HepG2 (cell line): ENCODE results near the gene MAPK14. TPM values are rescaled to one million over a fixed set of nuclear protein-coding genes. Genes with fewer than 3 reads are reported as not detected.
A peak's percentile ranks its signal among the peaks of the same experiment; 100 is the strongest.

Experiments used
- AGO2 ChIP-seq: fragments of 200-400 bp; formaldehyde crosslinking; optimal IDR thresholded peaks from 2 replicates; pipeline ENCODE3; 2017; ENCODE audit warnings: mild to moderate bottlenecking, low read depth, low read length, moderate library complexity
- AKAP8 ChIP-seq: sonication (generic); formaldehyde crosslinking; IDR thresholded peaks from 2 replicates; pipeline ENCODE4 v1.5.1; 2020; ENCODE audit warnings: mild to moderate bottlenecking, missing genetic modification reagents
- CCDC6 ChIP-seq: sonication (generic); formaldehyde crosslinking; IDR thresholded peaks from 2 replicates; pipeline ENCODE4 v1.8.1; 2022; ENCODE audit warnings: mild to moderate bottlenecking, missing genetic modification reagents, moderate library complexity
- CEBPZ ChIP-seq: IDR thresholded peaks from 2 replicates; pipeline ENCODE4 v1.6.1; 2012; ENCODE audit warnings: low read length, improper control_type of control experiment
- DMTF1 ChIP-seq: sonication (generic); formaldehyde crosslinking; IDR thresholded peaks from 2 replicates; pipeline ENCODE4 v1.4.0; 2020; ENCODE audit warnings: mild to moderate bottlenecking, missing genetic modification reagents
- ELF4 ChIP-seq: sonication (generic); formaldehyde crosslinking; IDR thresholded peaks from 2 replicates; pipeline ENCODE4 v1.5.0; 2020; ENCODE audit warnings: missing genetic modification reagents, mild to moderate bottlenecking, moderate library complexity, borderline replicate concordance
- HMGA1 ChIP-seq: sonication (generic); formaldehyde crosslinking; conservative IDR thresholded peaks from 2 replicates; pipeline ENCODE4 v1.4.0; 2020; ENCODE audit warnings: missing genetic modification reagents
- HOXA3 ChIP-seq: sonication (generic); formaldehyde crosslinking; IDR thresholded peaks from 2 replicates; pipeline ENCODE4 v1.5.0; 2020; ENCODE audit warnings: missing genetic modification reagents
- IKZF1 ChIP-seq: fragments of 450-650 bp; IDR thresholded peaks from 2 replicates; pipeline ENCODE4 v1.7.1; 2016
- KAT2B ChIP-seq: fragments of 150-350 bp; IDR thresholded peaks from 2 replicates; pipeline ENCODE4 v1.6.1; 2014; ENCODE audit warnings: low read depth, low read length, borderline replicate concordance
- MXD3 ChIP-seq: IDR thresholded peaks from 2 replicates; pipeline ENCODE4 v1.6.1; 2016; ENCODE audit warnings: mild to moderate bottlenecking, missing biosample characterization, missing genetic modification reagents
- PCBP2 ChIP-seq: fragments of 200-400 bp; formaldehyde crosslinking; optimal IDR thresholded peaks from 2 replicates; pipeline ENCODE3; 2018; ENCODE audit warnings: low read length, low read depth; ENCODE audit not compliant: poor library complexity, severe bottlenecking
- PLRG1 ChIP-seq: fragments of 450-650 bp; conservative IDR thresholded peaks from 2 replicates; pipeline ENCODE4 v1.6.1; 2016
- PTBP1 ChIP-seq: fragments of 200-400 bp; formaldehyde crosslinking; IDR thresholded peaks from 2 replicates; pipeline ENCODE4 v1.6.1; 2018; ENCODE audit warnings: low read length, low read depth; ENCODE audit not compliant: poor library complexity, severe bottlenecking
- RFX1 ChIP-seq: fragments of 450-650 bp; IDR thresholded peaks from 2 replicates; pipeline ENCODE4 v1.6.1; 2017
- SNAPC5 ChIP-seq: sonication (generic); formaldehyde crosslinking; IDR thresholded peaks from 2 replicates; pipeline ENCODE4 v1.8.1; 2023; ENCODE audit warnings: mild to moderate bottlenecking, missing genetic modification reagents, borderline replicate concordance
- TRIM24 ChIP-seq: sonication (generic); formaldehyde crosslinking; IDR thresholded peaks from 2 replicates; pipeline ENCODE4 v1.8.0; 2022; ENCODE audit warnings: mild to moderate bottlenecking, missing genetic modification reagents
- ZFP36L1 ChIP-seq: sonication (generic); formaldehyde crosslinking; IDR thresholded peaks from 2 replicates; pipeline ENCODE4 v1.8.0; 2022; ENCODE audit warnings: mild to moderate bottlenecking, missing genetic modification reagents, moderate library complexity
- ZNF367 ChIP-seq: sonication (generic); formaldehyde crosslinking; IDR thresholded peaks from 2 replicates; pipeline ENCODE4 v1.4.0; 2020; ENCODE audit warnings: missing genetic modification reagents, borderline replicate concordance
- ZNF468 ChIP-seq: sonication (generic); formaldehyde crosslinking; IDR thresholded peaks from 2 replicates; pipeline ENCODE4 v1.8.0; 2022; ENCODE audit warnings: mild to moderate bottlenecking, moderate library complexity, missing genetic modification reagents
- ZNF674 ChIP-seq: sonication (generic); formaldehyde crosslinking; IDR thresholded peaks from 2 replicates; pipeline ENCODE4 v1.5.0; 2020; ENCODE audit warnings: low read depth, mild to moderate bottlenecking, missing genetic modification reagents
- ZNF839 ChIP-seq: sonication (generic); formaldehyde crosslinking; IDR thresholded peaks from 2 replicates; pipeline ENCODE4 v1.4.0; 2020; ENCODE audit warnings: missing genetic modification reagents, mild to moderate bottlenecking, borderline replicate concordance
- ZNF891 ChIP-seq: sonication (generic); formaldehyde crosslinking; IDR thresholded peaks from 2 replicates; pipeline ENCODE4 v1.5.0; 2020; ENCODE audit warnings: mild to moderate bottlenecking, missing genetic modification reagents
- ZXDC ChIP-seq: sonication (generic); formaldehyde crosslinking; IDR thresholded peaks from 2 replicates; pipeline ENCODE4 v1.5.0; 2020; ENCODE audit warnings: mild to moderate bottlenecking, missing genetic modification reagents
- polyA plus RNA-seq, 8 experiments: library from polyadenylated mRNA; depleted of rRNA in 3 of 8; stranded (reverse) in 7 of 8; unstranded in 1 of 8; fragments of >200 nt; fragmentation: Illumina TruSeq in 4 of 8; extraction: Trizol in 4 of 8; gene quantifications; 2 replicates each; pipeline versions ENCODE4 v1.2.1 to v1.2.3, GENCODE V29; 2011 to 2016; ENCODE audit warnings: low read depth in 4 of 8, missing spikeins in 1 of 8, mixed read lengths in 1 of 8; ENCODE audit not compliant: insufficient read depth in 1 of 8
- total RNA-seq, 5 experiments: library from RNA; depleted of rRNA; stranded (reverse); fragments of >200 nt; fragmentation: Illumina TruSeq; extraction: Trizol; gene quantifications; 2 replicates each; pipeline ENCODE4 v1.2.3, GENCODE V29; 2016; ENCODE audit warnings: low read depth in 1 of 5

MAPK14 gene
- total and polyA plus RNA-seq, 2 of the 13 experiments (the other 11 are each of a cell fraction or from before 2014, with no cell fraction given) = 66.3 to 67.3 TPM

GRCh38 chr6:36075656-36076055 is 48.0 kb downstream of the MAPK14 start (continued):
- no peak for TF ChIP-seq ZNF674 (CRISPR knock-in tag)
- TF ChIP-seq PTBP1 = no peak
- no peak for TF ChIP-seq AGO2
- no peak for TF ChIP-seq ZXDC (CRISPR knock-in tag)
- TF ChIP-seq TRIM24 (CRISPR knock-in tag) = no peak
- no peak for TF ChIP-seq CEBPZ
- TF ChIP-seq KAT2B = no peak
- TF ChIP-seq HOXA3 (CRISPR knock-in tag) = no peak
- no peak for TF ChIP-seq DMTF1 (CRISPR knock-in tag)
- TF ChIP-seq ZNF468 (CRISPR knock-in tag) = no peak
- TF ChIP-seq ZFP36L1 (CRISPR knock-in tag) = no peak
- no peak for TF ChIP-seq ZNF839 (CRISPR knock-in tag)
- no peak for TF ChIP-seq AKAP8 (CRISPR knock-in tag)
- TF ChIP-seq ZNF891 (CRISPR knock-in tag) = no peak
- TF ChIP-seq ZNF367 (CRISPR knock-in tag) = no peak
- 0 out of 2 replicates have a peak, but pooled peaks have one; percentile 37 for TF ChIP-seq CCDC6
- TF ChIP-seq SNAPC5 = no peak
- no peak for TF ChIP-seq IKZF1
- TF ChIP-seq HMGA1 (CRISPR knock-in tag) = no peak
- TF ChIP-seq PCBP2 = no peak
- TF ChIP-seq PLRG1 = no peak
- no peak for TF ChIP-seq ELF4 (CRISPR knock-in tag)
- TF ChIP-seq RFX1 = no peak
- TF ChIP-seq MXD3 (CRISPR knock-in tag) = no peak
